SU-DHL-6 (cell line): Measurements from ENCODE around the gene NEU4.
A peak's percentile ranks its signal among the peaks of the same experiment; 100 is the strongest.
"Not testable (repeated sequence)": the region's sequence is repeated elsewhere in the genome, so short reads cannot be mapped to it uniquely, and the experiment has no call there.

Source experiments
- H2AFZ ChIP-seq: fragments of 200-600 bp; sonication (generic); 2 replicates; pipeline ENCODE4 v1.6.1; 2014; ENCODE audit warnings: low read depth, mild to moderate bottlenecking, moderate library complexity, mixed read lengths, antibody characterized with exemption, low read length; ENCODE audit not compliant: severe bottlenecking
- H3F3A ChIP-seq: fragments of 200-600 bp; shearing (Covaris generic); 2 replicates; pipeline ENCODE4 v1.6.0; 2016; ENCODE audit warnings: antibody characterized with exemption, mild to moderate bottlenecking; ENCODE audit not compliant: insufficient read depth
- H3K27ac ChIP-seq: fragments of 200-600 bp; sonication (generic); 2 replicates; pipeline ENCODE4 v1.5.1; 2016; ENCODE audit warnings: low read depth, mild to moderate bottlenecking, low read length, moderate library complexity, mixed read lengths
- H3K27me3 ChIP-seq: fragments of 200-600 bp; sonication (generic), shearing (Covaris generic); 2 replicates; pipeline ENCODE4 v1.6.0; 2014; ENCODE audit warnings: mild to moderate bottlenecking, low read length
- H3K36me3 ChIP-seq: fragments of 200-600 bp; sonication (generic); 2 replicates; pipeline ENCODE4 v1.6.1; 2014; ENCODE audit warnings: mild to moderate bottlenecking, low read length, mixed read lengths
- H3K4me2 ChIP-seq: fragments of 300-600, 200-600 bp; shearing (Covaris generic), sonication (generic); 2 replicates; pipeline ENCODE4 v1.6.0; 2014; ENCODE audit warnings: low read length, low read depth, mild to moderate bottlenecking; ENCODE audit not compliant: poor library complexity, severe bottlenecking
- H3K4me3 ChIP-seq: fragments of 200-600 bp; sonication (generic); 2 replicates; pipeline ENCODE4 v1.5.1; 2014; ENCODE audit warnings: antibody characterized with exemption, low read length, mild to moderate bottlenecking, mixed read lengths; ENCODE audit not compliant: insufficient read depth, poor library complexity, severe bottlenecking
- H3K79me2 ChIP-seq: fragments of 200-600 bp; sonication (generic); 2 replicates; pipeline ENCODE4 v1.6.1; 2014; ENCODE audit warnings: mild to moderate bottlenecking, low read length, moderate library complexity; ENCODE audit not compliant: insufficient read depth
- H3K9ac ChIP-seq: fragments of 200-600 bp; sonication (generic); 2 replicates; pipeline ENCODE4 v1.7.0; 2014; ENCODE audit warnings: mild to moderate bottlenecking, low read length
- H3K9me2 ChIP-seq: fragments of 200-600 bp; sonication (generic); replicated peaks from 2 replicates; pipeline ENCODE4 v1.6.1; 2014; ENCODE audit warnings: low read length; ENCODE audit not compliant: insufficient read depth
- H3K9me3 ChIP-seq: fragments of 200-600 bp; sonication (generic); 2 replicates; pipeline ENCODE4 v1.6.1; 2014; ENCODE audit warnings: low read length, mixed read lengths; ENCODE audit not compliant: insufficient read depth
- H4K20me1 ChIP-seq: fragments of 200-600 bp; sonication (generic); 2 replicates; pipeline ENCODE4 v1.6.1; 2014; ENCODE audit warnings: low read depth, mild to moderate bottlenecking, antibody characterized with exemption, low read length, moderate library complexity, mixed read lengths
- EZH2phosphoT487 ChIP-seq: fragments of 200-600 bp; sonication (generic), shearing (Covaris generic); conservative IDR thresholded peaks from 2 replicates; pipeline ENCODE4 v1.6.1; 2018; ENCODE audit warnings: mild to moderate bottlenecking, antibody characterized with exemption, low read length, moderate library complexity, mixed read lengths
- TF ChIP-seq, protein P1 (sequence below): fragments of 200-600 bp; sonication (generic); IDR thresholded peaks from one replicate; pipeline ENCODE4 v1.5.1; 2017; ENCODE audit warnings: antibody characterized with exemption, mild to moderate bottlenecking, low read length, moderate library complexity; ENCODE audit not compliant: insufficient read depth, poor library complexity, severe bottlenecking

Gene NEU4

DNA sequence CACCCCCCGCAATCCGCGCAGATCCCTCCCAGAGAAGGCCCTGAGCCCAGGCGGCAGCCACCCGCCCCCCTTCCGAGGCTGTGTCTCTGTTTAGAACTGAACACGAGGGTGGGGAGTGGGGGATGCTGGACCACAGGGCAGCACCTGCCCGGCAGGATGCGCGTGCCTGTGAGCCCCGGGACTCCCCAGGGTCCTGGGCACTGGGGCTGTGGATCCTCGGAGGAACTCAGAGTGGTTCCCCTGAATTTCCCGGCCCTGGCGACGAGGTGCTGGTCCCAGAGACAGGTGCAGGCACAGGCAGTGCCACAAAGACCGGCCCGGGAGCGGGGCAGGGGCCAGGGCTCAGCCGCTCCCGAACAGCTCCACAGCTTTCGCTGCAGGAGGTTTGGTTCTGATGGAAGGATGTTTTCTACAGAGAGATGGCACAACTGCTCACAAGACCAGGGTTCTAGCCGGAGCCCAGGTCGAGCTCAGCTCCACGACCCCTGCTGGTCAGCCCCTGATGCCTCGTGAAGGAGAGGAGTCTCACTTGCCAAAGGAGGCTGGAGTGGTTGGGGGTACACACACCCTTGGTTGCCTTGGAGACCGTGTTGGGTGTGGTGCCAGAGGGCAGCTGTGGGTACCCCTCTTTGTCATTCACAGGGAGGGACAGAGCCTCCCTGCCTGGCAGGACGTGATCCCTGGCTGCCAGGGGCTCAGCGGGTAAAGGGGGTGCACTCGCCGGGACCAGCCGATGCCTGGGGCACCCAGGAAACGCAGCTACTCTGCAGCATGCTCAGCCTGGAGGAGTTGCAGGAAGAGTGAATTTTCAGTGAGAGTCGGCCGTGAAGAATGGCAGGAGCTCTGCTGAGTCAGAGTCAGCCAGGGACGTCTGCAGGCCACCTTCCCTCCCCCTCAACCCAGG lies 4.4 kb upstream of the NEU4 start:
- Histone ChIP-seq H3K79me2 (no peaks in the 10 kb centered on the region), H3K4me3 (peak overlapping the region; percentile 20), H3K9me2 (no peaks in the 10 kb centered on the region), H3K27ac (no peak overlapping the region), H2AFZ (no peak overlapping the region), H3K27me3 (no peaks in the 10 kb centered on the region), H4K20me1 (no peaks in the 10 kb centered on the region), H3K9ac (peak overlapping the region; percentile 23; the same call in 1 of the 2 replicates), H3F3A (no peaks in the 10 kb centered on the region), H3K36me3 (no peaks in the 10 kb centered on the region), H3K9me3 (no peaks in the 10 kb centered on the region), H3K4me2 (peak overlapping the region; percentile 44)
- no peak for TF ChIP-seq EZH2phosphoT487
- TF ChIP-seq, protein P1, sequence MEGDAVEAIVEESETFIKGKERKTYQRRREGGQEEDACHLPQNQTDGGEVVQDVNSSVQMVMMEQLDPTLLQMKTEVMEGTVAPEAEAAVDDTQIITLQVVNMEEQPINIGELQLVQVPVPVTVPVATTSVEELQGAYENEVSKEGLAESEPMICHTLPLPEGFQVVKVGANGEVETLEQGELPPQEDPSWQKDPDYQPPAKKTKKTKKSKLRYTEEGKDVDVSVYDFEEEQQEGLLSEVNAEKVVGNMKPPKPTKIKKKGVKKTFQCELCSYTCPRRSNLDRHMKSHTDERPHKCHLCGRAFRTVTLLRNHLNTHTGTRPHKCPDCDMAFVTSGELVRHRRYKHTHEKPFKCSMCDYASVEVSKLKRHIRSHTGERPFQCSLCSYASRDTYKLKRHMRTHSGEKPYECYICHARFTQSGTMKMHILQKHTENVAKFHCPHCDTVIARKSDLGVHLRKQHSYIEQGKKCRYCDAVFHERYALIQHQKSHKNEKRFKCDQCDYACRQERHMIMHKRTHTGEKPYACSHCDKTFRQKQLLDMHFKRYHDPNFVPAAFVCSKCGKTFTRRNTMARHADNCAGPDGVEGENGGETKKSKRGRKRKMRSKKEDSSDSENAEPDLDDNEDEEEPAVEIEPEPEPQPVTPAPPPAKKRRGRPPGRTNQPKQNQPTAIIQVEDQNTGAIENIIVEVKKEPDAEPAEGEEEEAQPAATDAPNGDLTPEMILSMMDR: no peak

DNA sequence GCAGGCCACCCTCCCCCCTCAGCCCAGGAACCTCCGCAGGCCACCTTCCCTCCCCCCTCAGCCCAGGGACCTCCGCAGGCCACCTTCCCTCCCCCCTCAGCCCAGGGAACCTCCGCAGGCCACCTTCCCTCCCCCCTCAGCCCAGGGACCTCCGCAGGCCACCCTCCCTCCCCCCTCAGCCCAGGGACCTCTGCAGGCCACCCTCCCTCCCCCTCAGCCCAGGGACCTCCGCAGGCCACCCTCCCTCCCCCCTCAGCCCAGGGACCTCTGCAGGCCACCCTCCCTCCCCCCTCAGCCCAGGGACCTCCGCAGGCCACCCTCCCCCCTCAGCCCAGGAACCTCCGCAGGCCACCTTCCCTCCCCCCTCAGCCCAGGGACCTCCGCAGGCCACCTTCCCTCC lies 2.8 kb upstream of the NEU4 start:
- H3K9ac ChIP-seq, H3K9me3 ChIP-seq, H3K27ac ChIP-seq, H3K4me2 ChIP-seq, H3K27me3 ChIP-seq, H3K79me2 ChIP-seq, H4K20me1 ChIP-seq, H3K36me3 ChIP-seq, H3F3A ChIP-seq, H3K9me2 ChIP-seq, H2AFZ ChIP-seq, H3K4me3 ChIP-seq: not testable (repeated sequence)

- Histone ChIP-seq H3K4me3 (no peak overlapping the region), H3K9ac (no peak overlapping the region), H2AFZ (no peak overlapping the region), H3K27ac (no peak overlapping the region), H4K20me1 (no peaks in the 10 kb centered on the region), H3F3A (no peaks in the 10 kb centered on the region), H3K9me3 (no peaks in the 10 kb centered on the region), H3K9me2 (no peaks in the 10 kb centered on the region), H3K27me3 (no peaks in the 10 kb centered on the region), H3K79me2 (no peaks in the 10 kb centered on the region), H3K4me2 (no peak overlapping the region), H3K36me3 (no peaks in the 10 kb centered on the region)
- TF ChIP-seq, protein P1: no peak
- TF ChIP-seq EZH2phosphoT487: no peak
Measured at GRCh38 chr2:241808051-241808720, 807 bp upstream of the NEU4 start.
